ENCODE data around the gene MRPL46.

Gene MRPL46

GRCh38 chr15:88454236-88454635 lies 13.0 kb downstream of the MRPL46 start:
- H3K4me2 ChIP-seq (ENCODE audit: low read depth, low read length, poor library complexity, severe bottlenecking) = no peak overlapping the region

GRCh38 chr15:88453651-88454050 lies 13.5 kb downstream of the MRPL46 start:
- no peaks in the 10 kb centered on the region for H3K9me2 ChIP-seq (replicated peaks; ENCODE audit: insufficient read depth, low read length)
- no peaks in the 10 kb centered on the region for H3K79me2 ChIP-seq (ENCODE audit: insufficient read depth, low read length)
- H3F3A ChIP-seq (ENCODE audit: insufficient read depth) = no peaks in the 10 kb centered on the region
- no peaks in the 10 kb centered on the region for H3K36me3 ChIP-seq (ENCODE audit: low read length)
- no peaks in the 10 kb centered on the region for H3K27me3 ChIP-seq (ENCODE audit: low read length)
- H3K27ac ChIP-seq (ENCODE audit: low read depth, low read length) = no peak overlapping the region
- H3K4me2 ChIP-seq (ENCODE audit: low read depth, low read length, poor library complexity, severe bottlenecking) = no peak overlapping the region
- H2AFZ ChIP-seq (ENCODE audit: low read depth, low read length, severe bottlenecking) = no peak overlapping the region
- no peaks in the 10 kb centered on the region for H4K20me1 ChIP-seq (ENCODE audit: low read depth, low read length)
- no peak overlapping the region for H3K4me3 ChIP-seq (ENCODE audit: insufficient read depth, low read length, poor library complexity, severe bottlenecking)
- TF ChIP-seq EZH2phosphoT487 (conservative IDR thresholded peaks at IDR 0.05; ENCODE audit: low read length) = no peak
- TF ChIP-seq CTCF (IDR thresholded peaks at IDR 0.05; ENCODE audit: insufficient read depth, low read length, poor library complexity, severe bottlenecking) = no peak
- H3K9me3 ChIP-seq (ENCODE audit: insufficient read depth, low read length) = no peaks in the 10 kb centered on the region
- H3K9ac ChIP-seq (ENCODE audit: low read length) = no peak overlapping the region

More at GRCh38 chr15:88454236-88454635, 13.0 kb downstream of the MRPL46 start:
- Histone ChIP-seq H3K27ac (ENCODE audit: low read depth, low read length) (no peak overlapping the region), H2AFZ (ENCODE audit: low read depth, low read length, severe bottlenecking) (no peak overlapping the region), H3K4me3 (ENCODE audit: insufficient read depth, low read length, poor library complexity, severe bottlenecking) (no peak overlapping the region), H3K9ac (ENCODE audit: low read length) (no peak overlapping the region), H3K9me2 (replicated peaks; ENCODE audit: insufficient read depth, low read length) (no peaks in the 10 kb centered on the region), H4K20me1 (ENCODE audit: low read depth, low read length) (no peaks in the 10 kb centered on the region), H3F3A (ENCODE audit: insufficient read depth) (no peaks in the 10 kb centered on the region), H3K36me3 (ENCODE audit: low read length) (0 out of 2 replicates have a peak, but pooled peaks cover 5% of the 10 kb centered on the region), H3K9me3 (ENCODE audit: insufficient read depth, low read length) (no peaks in the 10 kb centered on the region), H3K79me2 (ENCODE audit: insufficient read depth, low read length) (no peaks in the 10 kb centered on the region), H3K27me3 (ENCODE audit: low read length) (no peaks in the 10 kb centered on the region)
- TF ChIP-seq EZH2phosphoT487 (conservative IDR thresholded peaks at IDR 0.05; ENCODE audit: low read length) = no peak
- no peak for TF ChIP-seq CTCF (IDR thresholded peaks at IDR 0.05; ENCODE audit: insufficient read depth, low read length, poor library complexity, severe bottlenecking)

GRCh38 chr15:88450125-88450798 lies 16.9 kb downstream of the MRPL46 start:
- H4K20me1 ChIP-seq (ENCODE audit: low read depth, low read length) = no peaks in the 10 kb centered on the region
- H3K9ac ChIP-seq (ENCODE audit: low read length) = no peak overlapping the region
- H3K79me2 ChIP-seq (ENCODE audit: insufficient read depth, low read length) = no peaks in the 10 kb centered on the region
- no peak overlapping the region for H3K4me3 ChIP-seq (ENCODE audit: insufficient read depth, low read length, poor library complexity, severe bottlenecking)
- no peak overlapping the region for H3K27ac ChIP-seq (ENCODE audit: low read depth, low read length)
- no peaks in the 10 kb centered on the region for H3K9me2 ChIP-seq (replicated peaks; ENCODE audit: insufficient read depth, low read length)
- no peaks in the 10 kb centered on the region for H3K27me3 ChIP-seq (ENCODE audit: low read length)
- no peaks in the 10 kb centered on the region for H3F3A ChIP-seq (ENCODE audit: insufficient read depth)
- H3K4me2 ChIP-seq (ENCODE audit: low read depth, low read length, poor library complexity, severe bottlenecking) = no peak overlapping the region
- TF ChIP-seq EZH2phosphoT487 (conservative IDR thresholded peaks at IDR 0.05; ENCODE audit: low read length) (no peak), CTCF (IDR thresholded peaks at IDR 0.05; ENCODE audit: insufficient read depth, low read length, poor library complexity, severe bottlenecking) (peak; percentile 78)
- no peaks in the 10 kb centered on the region for H3K9me3 ChIP-seq (ENCODE audit: insufficient read depth, low read length)
- H2AFZ ChIP-seq (ENCODE audit: low read depth, low read length, severe bottlenecking) = peak overlapping the region; percentile 36
- no peaks in the 10 kb centered on the region for H3K36me3 ChIP-seq (ENCODE audit: low read length)
